Heart left ventricle (tissue), 13 donors: Measurements from ENCODE around the gene ALX3.
"Not testable (repeated sequence)": the region's sequence is repeated elsewhere in the genome, so short reads cannot be mapped to it uniquely, and the experiment has no call there.

ENCODE experiments used
- CTCF ChIP-seq, 12 donors: fragments of 200-600 bp; sonication (generic) in 4 of 12; IDR thresholded peaks; one replicate each; pipeline versions ENCODE4 v1.5.0 to v1.8.0; 2018 to 2022; ENCODE audit warnings: antibody characterized with exemption in 12 of 12, mild to moderate bottlenecking in 5 of 12
- POLR2A ChIP-seq, 2 donors: fragments of 450-650 bp; IDR thresholded peaks; one replicate each; pipeline ENCODE4 v1.6.1; 2017; ENCODE audit warnings: antibody characterized with exemption in 2 of 2, mild to moderate bottlenecking in 2 of 2, moderate library complexity in 2 of 2
- donor health status: ischemic (EF 13 %, LVEDD 7.1; RV severe dilation, severe dysfunction).
- donor health status: DM: no; HTN: yes; CAD: no.
- donor health status: DM: no; HTN: no; CAD: no.
- donor health status: ischemic (EF 25% LVEDD 6.9; RV normal size, moderate dysfunction).
- donor health status: ischemic (EF 25% LVEDD 5.7; RV mildly dilated, moderate dysfunction).
- donor health status: ischemic (EF 35%, LVEDD 5.7; RV mildly dilated, moderate dysfunction).
- donor health status: nonischemic (EF 11% LVEDD 7.7; RV severe dilation, severe dysfunction).
- donor health status: DM: yes; HTN: yes; CAD: no.
- donor health status: PGD.
- donor health status: ischemic (EF 29% LVEDD 5.4; RV normal size, mild dysfunction).
- donor health status: nonischemic (EF 23%, LVEDD 6.1; RV moderate dilation, normal function).

- TF ChIP-seq POLR2A, CTCF (IDR thresholded peaks at IDR 0.05): not testable (repeated sequence)
These were observed 39.8 kb downstream of the ALX3 start for GRCh38 chr1:110030687-110031086.
